Kidney epithelial cell (primary cell): Measurements from ENCODE around the gene PTP4A2. TPM values are rescaled to one million over a fixed set of nuclear protein-coding genes. Genes with fewer than 3 reads are reported as not detected.
"Not testable (repeated sequence)": the region's sequence is repeated elsewhere in the genome, so short reads cannot be mapped to it uniquely, and the experiment has no call there.

ENCODE experiments used
- DNase-seq: peaks from one replicate; pipeline ENCODE4 v3.0.0-alpha.2; 2010; ENCODE audit warnings: low read depth
- H3K27me3 ChIP-seq: 2 replicates; pipeline ENCODE4 v1.6.0; 2011; ENCODE audit warnings: low read length; ENCODE audit not compliant: control insufficient read depth, insufficient read depth
- H3K36me3 ChIP-seq: 2 replicates; pipeline ENCODE4 v1.5.1; 2011; ENCODE audit warnings: low read length; ENCODE audit not compliant: control insufficient read depth, insufficient read depth
- H3K4me3 ChIP-seq: 2 replicates; pipeline ENCODE4 v1.5.1; 2011; ENCODE audit warnings: low read depth, mild to moderate bottlenecking, control low read depth, low read length
- total RNA-seq: library from RNA; depleted of rRNA; stranded (reverse); fragments of >200 nt; gene quantifications from 2 replicates; pipeline ENCODE4 v1.2.3, GENCODE V29; 2015
- TF ChIP-seq, protein P1 (sequence below): IDR thresholded peaks from 2 replicates; pipeline ENCODE4 v1.5.1; 2011; ENCODE audit warnings: mild to moderate bottlenecking, moderate library complexity, low read length, control low read depth, inconsistent platforms; ENCODE audit not compliant: insufficient read depth, poor library complexity, severe bottlenecking

The PTP4A2 gene
- total RNA-seq, 1 donor from 2014 or later = 346 TPM

DNA sequence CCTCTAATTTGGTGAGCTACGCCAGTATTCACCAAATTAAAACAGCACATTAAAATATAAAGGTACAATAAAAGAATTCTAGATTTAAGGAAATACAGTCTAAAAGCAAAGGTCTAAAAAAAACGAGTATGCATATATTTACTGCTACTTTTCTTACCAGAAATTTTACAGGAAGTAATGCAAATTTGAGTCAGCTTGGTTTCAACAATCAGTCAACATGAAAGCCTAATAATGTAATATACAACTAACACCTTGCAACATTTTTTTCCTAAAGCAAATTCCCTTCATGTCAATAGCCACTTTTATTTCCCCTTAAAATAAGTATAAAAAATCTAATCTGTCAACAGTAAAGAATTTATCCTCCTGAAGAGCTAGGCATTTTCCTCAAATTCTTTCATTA, 11.9 kb downstream of the PTP4A2 start:
- H3K4me3 ChIP-seq = no peak overlapping the region
- TF ChIP-seq, protein P1, sequence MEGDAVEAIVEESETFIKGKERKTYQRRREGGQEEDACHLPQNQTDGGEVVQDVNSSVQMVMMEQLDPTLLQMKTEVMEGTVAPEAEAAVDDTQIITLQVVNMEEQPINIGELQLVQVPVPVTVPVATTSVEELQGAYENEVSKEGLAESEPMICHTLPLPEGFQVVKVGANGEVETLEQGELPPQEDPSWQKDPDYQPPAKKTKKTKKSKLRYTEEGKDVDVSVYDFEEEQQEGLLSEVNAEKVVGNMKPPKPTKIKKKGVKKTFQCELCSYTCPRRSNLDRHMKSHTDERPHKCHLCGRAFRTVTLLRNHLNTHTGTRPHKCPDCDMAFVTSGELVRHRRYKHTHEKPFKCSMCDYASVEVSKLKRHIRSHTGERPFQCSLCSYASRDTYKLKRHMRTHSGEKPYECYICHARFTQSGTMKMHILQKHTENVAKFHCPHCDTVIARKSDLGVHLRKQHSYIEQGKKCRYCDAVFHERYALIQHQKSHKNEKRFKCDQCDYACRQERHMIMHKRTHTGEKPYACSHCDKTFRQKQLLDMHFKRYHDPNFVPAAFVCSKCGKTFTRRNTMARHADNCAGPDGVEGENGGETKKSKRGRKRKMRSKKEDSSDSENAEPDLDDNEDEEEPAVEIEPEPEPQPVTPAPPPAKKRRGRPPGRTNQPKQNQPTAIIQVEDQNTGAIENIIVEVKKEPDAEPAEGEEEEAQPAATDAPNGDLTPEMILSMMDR = no peak
- no peak for DNase-seq
- no peaks in the 10 kb centered on the region for H3K36me3 ChIP-seq
- H3K27me3 ChIP-seq = no peaks in the 10 kb centered on the region

DNA sequence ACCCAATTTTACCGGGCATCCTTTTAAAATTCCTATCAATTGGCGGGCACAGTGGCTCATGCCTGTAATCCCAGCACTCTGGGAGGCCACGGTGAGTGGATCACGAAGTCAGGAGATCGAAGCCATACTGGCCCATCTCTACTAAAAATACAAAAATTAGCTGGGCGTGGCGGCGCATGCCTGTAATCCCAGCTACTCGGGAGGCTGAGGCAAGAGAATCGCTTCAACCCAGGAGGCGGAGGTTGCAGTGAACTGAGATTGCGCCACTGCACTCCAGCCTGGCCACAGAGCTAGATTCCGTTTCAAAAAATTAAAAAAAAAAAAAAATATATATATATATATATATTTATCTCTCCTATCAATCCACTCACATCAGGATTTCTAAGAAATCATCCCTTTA, 12.3 kb downstream of the PTP4A2 start:
- not testable (repeated sequence) for H3K4me3 ChIP-seq, DNase-seq, H3K27me3 ChIP-seq, H3K36me3 ChIP-seq

DNA sequence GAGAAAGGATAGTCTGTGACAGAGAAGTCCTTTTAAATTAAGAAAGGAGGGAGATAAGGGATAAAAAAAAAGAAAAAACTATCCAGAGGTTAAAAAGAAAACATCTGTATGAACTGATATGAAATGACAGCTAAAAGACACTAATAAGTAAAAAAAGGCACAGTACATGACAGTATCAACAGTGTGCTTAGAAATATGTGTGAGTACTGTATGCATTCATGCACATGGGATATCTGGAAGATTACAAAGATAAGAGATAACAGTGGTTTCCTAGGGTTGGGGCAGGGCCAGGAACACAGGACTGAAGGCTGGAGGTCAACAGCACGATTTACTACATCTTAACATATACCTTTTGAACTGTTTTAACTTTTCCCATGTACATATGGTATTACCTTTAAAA, 13.3 kb downstream of the PTP4A2 start:
- no peak for DNase-seq
- TF ChIP-seq, protein P1 = no peak
- no peaks in the 10 kb centered on the region for H3K27me3 ChIP-seq
- no peak overlapping the region for H3K4me3 ChIP-seq
- no peaks in the 10 kb centered on the region for H3K36me3 ChIP-seq

DNA sequence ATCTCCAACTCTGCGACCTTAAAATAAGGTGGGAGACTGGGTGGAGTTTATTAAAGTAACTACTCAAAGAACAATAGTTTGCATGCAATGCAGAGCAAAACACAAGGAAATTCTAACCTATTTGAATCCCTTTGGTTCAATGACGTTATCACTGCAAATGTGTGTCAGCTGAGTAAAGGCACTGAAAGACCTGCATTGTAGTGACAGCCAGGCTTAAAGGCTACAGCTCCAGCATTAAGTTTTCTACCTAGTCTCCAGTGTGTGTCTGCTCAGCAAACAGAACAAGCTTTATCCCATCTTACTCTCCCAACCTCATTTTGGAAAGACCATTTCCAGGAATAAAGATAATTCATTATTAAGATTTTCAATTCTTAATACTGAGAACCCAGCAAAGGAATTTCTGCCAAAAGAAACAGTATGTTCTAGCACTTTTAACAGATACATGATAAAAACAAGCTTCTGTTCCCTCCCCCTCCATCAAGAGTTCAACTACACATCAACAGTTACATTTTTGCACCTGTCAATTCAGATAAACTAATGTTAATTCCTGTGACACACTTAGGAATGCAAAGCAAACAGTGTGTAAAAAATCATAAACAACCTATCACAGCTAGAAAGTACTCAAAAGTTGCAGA, 14.2 kb downstream of the PTP4A2 start:
- TF ChIP-seq, protein P1 = no peak
- H3K36me3 ChIP-seq = no peaks in the 10 kb centered on the region
- DNase-seq = no peak
- H3K27me3 ChIP-seq = no peaks in the 10 kb centered on the region
- no peak overlapping the region for H3K4me3 ChIP-seq

DNA sequence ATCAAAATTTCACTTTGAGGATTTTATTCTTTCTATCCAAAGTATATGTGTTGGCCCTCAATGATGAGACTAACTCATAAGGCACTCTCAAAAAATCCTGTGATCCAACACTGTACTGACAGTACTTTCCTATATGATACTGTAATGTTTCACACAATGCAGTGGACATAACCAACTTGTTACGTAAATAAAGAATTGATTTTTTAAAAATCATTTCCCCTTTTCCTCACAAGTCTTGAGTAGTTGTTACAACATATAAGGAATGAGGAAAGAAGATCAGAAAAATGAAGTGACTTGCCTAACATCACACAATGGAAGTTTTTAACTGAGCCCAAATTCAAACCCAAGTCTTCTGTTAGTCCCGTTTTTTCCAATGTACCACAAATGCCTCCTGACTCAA, 17.2 kb downstream of the PTP4A2 start:
- Histone ChIP-seq H3K27me3 (no peaks in the 10 kb centered on the region), H3K36me3 (no peaks in the 10 kb centered on the region), H3K4me3 (no peak overlapping the region)
- TF ChIP-seq, protein P1 = no peak
- DNase-seq = no peak

DNA sequence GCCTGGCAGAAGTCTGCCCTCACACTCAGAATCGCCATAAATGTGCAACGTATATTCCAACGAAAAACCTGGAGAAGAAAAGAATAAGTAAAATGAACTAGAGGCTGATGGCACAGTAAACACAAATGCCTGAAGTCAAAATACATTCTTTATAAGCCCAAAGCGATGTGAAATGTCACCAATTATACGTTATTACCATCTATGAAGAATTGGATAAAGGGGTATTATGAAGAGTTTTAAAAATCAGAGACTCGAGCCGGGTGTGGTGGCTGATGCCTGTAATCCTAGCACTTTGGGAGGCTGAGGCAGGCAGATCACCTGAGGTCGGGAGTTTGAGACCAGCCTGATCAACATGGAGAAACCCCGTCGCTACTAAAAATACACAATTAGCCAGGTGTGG, 18.6 kb downstream of the PTP4A2 start:
- Histone ChIP-seq H3K27me3 (no peaks in the 10 kb centered on the region), H3K36me3 (no peaks in the 10 kb centered on the region), H3K4me3 (no peak overlapping the region)
- DNase-seq = no peak
- TF ChIP-seq, protein P1 = no peak
